ENCODE data around the gene GPR155.
A peak's percentile ranks its signal among the peaks of the same experiment; 100 is the strongest.
"Not testable (repeated sequence)": the region's sequence is repeated elsewhere in the genome, so short reads cannot be mapped to it uniquely, and the experiment has no call there.

GPR155 gene

DNA sequence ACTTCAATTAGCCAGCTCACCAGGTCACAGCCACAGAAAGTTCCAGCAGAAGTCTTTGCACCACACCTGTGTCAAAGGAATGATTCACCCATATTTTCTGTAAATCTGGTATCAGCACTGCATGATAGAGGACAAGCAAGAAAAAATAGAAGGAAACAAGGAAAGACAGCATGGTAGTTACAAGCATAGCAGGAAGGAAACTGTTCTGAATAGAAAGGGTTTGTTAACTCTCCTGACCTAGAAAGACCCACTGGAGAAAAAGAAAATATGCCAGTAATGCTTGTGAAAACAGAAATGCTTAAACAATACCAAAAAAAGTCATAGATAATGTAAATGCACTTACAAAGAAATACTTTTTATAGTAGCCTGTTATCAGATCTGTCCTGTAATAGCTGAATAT lies 50.5 kb downstream of the GPR155 start:
- no peak overlapping the region for H3K4me3 ChIP-seq (ENCODE audit: low read length)
- no peak for TF ChIP-seq ZNF274 (IDR thresholded peaks at IDR 0.05; ENCODE audit: low read depth, low read length)

DNA sequence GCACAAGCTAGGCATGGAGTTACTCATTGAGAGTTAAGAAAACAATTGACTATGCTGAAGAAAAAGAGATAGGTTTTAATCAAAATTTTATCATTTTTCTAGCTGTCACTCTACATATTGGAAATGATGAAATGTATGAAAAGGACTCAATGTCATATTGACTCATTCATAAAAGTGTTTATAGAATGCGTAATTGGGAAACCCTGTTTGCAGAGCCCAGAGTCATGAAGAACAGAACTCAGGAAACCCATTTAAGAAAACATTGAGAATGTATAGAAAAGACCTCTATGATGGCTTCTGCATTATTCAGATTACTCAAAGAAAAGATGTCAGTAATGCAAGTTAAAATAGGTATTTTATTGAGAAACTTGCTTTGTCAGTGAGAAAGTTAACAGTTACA lies 54.9 kb downstream of the GPR155 start:
- H3K4me3 ChIP-seq (ENCODE audit: low read length) = no peak overlapping the region
- TF ChIP-seq ZNF274 (IDR thresholded peaks at IDR 0.05; ENCODE audit: low read depth, low read length) = no peak

DNA sequence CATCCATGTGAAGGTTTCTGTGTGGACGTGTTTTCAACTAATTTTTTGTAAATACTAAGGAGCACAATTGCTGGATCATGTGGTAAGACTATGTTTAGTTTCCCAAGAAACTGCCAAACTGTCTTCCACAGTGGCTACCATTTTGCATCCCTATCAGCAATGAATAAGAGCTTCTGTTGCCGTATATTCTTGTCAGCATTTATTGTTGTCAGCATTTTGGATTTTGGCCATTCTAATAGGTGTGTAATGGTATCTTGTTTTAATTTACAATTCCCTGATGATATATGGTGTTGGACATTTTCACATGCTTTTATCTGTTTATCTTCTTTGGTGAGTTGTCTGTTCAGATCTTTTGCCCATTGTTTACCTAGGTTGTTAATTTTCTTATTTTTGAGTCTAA lies 56.8 kb downstream of the GPR155 start:
- no peak for TF ChIP-seq ZNF274 (IDR thresholded peaks at IDR 0.05; ENCODE audit: low read depth, low read length)
- H3K4me3 ChIP-seq (ENCODE audit: low read length) = no peak overlapping the region

DNA sequence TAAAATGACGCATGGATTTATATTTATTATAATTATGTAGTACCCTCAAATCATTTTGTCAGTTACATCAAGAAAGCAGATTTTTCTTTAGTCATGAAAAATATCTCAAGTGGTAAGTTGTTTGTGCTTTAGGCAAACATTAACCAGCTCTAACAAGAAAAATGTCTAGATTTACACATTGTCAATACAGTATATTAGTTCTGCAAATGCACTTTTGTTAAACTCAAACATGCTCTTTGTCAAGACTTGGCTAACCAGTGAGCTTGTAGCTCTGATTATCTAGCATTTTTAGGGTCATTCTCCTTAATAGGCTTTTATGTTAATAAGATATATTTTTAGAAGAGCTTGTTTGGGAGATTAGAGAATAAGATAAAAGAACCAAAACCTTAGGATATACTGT lies 58.6 kb downstream of the GPR155 start:
- H3K4me3 ChIP-seq (ENCODE audit: low read length) = no peak overlapping the region
- TF ChIP-seq ZNF274 (IDR thresholded peaks at IDR 0.05; ENCODE audit: low read depth, low read length) = no peak

DNA sequence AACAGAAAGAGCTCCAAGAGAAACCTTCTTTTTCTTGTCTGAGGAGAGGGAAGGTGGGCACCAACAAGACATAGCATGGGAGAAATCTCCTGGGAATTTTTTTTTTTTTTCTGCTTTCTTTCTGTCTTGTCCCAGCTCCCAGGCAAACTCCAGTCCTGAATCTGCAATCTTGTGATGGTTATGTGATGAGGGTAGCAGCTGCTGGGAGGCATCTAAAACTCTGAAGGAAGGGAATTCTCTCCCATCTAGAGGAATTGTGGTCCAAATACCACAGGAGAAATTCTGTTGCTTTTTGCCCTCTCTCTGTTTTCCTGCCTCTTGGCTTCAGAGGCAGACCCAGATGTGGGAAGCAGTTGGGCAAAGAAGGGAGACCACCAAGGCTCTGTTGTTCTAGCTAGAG lies 74.6 kb downstream of the GPR155 start:
- no peak for TF ChIP-seq ZNF274 (IDR thresholded peaks at IDR 0.05; ENCODE audit: low read depth, low read length)

DNA sequence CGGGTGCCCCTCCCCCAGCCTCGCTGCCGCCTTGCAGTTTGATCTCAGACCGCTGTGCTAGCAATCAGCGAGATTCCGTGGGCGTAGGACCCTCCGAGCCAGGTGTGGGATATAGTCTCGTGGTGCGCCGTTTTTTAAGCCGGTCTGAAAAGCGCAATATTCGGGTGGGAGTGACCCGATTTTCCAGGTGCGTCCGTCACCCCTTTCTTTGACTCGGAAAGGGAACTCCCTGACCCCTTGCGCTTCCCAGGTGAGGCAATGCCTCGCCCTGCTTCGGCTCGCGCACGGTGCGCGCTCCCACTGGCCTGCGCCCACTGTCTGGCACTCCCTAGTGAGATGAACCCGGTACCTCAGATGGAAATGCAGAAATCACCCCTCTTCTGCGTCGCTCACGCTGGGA lies 76.8 kb downstream of the GPR155 start:
- not testable (repeated sequence) for H3K4me3 ChIP-seq (ENCODE audit: low read length)

More for the DNA sequence above, 74.6 kb downstream of the GPR155 start:
- H3K4me3 ChIP-seq (ENCODE audit: low read length) = no peak overlapping the region

DNA sequence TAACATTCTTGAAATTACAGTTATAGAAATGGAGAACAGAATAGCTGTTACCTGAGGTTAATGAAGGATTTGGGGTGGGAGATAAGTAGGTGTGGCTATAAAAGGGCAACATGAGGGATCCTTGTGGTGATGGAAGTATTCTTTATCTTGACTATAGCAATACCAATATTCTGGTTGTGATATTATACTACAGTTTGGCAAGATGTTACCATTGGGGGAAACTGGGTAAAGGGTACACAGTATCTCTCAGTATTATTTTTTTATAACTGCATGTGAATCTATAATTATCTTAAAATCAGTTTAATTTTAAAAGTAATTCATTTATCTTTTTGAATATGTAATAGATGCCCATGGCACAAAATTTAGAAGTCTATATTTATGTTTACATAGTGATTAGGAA lies 83.2 kb downstream of the GPR155 start:
- TF ChIP-seq ZNF274 (IDR thresholded peaks at IDR 0.05; ENCODE audit: low read depth, low read length) = no peak
- no peak overlapping the region for H3K4me3 ChIP-seq (ENCODE audit: low read length)

DNA sequence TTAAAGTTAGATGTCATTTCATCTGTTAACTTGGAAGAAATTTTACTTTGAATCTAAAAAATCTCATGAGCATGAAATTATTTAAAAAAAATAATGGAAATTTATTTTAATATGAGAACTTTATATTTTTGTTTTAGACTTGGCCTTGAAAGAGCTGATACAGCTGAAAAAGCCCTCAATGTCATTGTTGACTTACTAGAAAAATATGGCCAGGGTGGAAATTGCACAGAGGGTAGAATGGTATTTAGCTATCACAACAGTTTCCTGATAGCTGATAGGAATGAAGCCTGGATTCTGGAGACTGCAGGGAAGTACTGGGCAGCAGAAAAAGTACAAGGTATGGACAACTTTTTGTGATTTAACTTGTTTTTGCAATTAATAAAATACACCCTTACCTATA lies 86.0 kb downstream of the GPR155 start:
- TF ChIP-seq ZNF274 (IDR thresholded peaks at IDR 0.05; ENCODE audit: low read depth, low read length) = no peak
- H3K4me3 ChIP-seq (ENCODE audit: low read length) = no peak overlapping the region

DNA sequence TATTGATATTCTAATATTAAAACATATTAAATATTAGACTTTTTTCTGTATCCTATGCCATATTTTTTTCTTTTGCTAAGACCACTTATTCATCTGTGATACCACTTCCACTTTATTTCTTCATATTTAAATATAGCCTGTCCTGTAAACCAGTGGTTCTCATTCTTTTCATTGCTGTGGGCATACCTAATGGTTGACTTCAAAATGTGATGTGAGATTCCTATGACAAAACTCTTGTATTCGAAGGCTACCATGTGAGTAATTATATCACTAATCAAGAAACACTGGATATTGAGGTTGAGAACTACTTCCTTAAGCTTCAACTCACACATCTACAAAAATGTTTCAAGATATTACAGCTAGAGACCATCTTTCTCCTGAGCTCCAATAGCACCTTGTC lies 87.7 kb downstream of the GPR155 start:
- H3K4me3 ChIP-seq (ENCODE audit: low read length) = no peak overlapping the region
- no peak for TF ChIP-seq ZNF274 (IDR thresholded peaks at IDR 0.05; ENCODE audit: low read depth, low read length)

DNA sequence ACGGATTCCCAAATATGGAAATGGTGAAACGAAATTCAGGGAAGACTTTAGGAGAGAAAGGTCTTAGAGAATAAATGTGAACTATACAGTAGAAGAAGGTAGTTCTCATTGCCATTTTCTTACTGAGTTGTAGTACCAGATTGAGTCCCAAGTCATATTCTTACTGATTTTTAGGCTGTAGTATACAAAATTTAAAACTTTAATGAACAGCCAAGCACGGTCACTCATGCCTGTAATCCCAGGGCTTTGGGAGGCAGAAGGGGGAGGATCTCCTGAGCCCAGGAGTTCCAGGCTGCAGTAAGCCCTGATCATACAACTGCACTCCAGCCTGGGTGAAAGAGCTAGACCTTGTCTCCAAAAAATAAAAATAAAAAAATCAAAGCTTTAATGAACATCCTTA lies 89.1 kb downstream of the GPR155 start:
- H3K4me3 ChIP-seq (ENCODE audit: low read length) = no peak overlapping the region
- no peak for TF ChIP-seq ZNF274 (IDR thresholded peaks at IDR 0.05; ENCODE audit: low read depth, low read length)

DNA sequence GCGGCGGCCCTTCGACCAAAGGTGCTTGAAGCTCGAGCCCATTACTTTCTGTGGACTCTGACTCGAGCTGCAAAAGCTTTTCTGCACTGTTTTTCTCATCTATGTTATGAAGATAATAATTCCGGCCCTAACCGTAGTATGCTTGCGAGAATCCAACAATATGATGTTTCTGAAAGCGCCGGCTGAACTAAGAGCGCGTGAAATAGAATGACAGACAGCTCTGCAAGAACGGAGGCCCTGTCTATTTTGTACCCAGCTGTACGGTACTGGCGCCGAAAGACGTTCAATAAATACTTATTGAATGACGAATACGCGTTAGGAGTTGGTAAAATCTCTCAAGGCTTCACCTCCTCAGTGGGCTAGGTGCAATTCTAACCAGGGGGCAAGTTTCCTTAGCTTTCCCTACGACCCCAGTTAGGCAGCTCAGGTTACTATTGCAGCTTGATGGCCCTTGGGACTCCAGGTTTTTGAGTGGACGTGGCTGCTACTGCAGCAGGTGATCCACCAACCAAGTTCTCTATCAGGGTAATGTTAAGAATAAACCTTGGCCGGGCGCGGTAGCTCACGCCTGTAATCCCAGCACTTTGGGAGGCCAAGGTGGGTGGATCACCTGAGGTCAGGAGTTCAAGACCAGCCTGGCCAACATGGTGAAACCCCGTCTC lies 90.7 kb downstream of the GPR155 start:
- H3K4me3 ChIP-seq (ENCODE audit: low read length) = peak overlapping the region; percentile 88
- TF ChIP-seq ZNF274 (IDR thresholded peaks at IDR 0.05; ENCODE audit: low read depth, low read length) = no peak

DNA sequence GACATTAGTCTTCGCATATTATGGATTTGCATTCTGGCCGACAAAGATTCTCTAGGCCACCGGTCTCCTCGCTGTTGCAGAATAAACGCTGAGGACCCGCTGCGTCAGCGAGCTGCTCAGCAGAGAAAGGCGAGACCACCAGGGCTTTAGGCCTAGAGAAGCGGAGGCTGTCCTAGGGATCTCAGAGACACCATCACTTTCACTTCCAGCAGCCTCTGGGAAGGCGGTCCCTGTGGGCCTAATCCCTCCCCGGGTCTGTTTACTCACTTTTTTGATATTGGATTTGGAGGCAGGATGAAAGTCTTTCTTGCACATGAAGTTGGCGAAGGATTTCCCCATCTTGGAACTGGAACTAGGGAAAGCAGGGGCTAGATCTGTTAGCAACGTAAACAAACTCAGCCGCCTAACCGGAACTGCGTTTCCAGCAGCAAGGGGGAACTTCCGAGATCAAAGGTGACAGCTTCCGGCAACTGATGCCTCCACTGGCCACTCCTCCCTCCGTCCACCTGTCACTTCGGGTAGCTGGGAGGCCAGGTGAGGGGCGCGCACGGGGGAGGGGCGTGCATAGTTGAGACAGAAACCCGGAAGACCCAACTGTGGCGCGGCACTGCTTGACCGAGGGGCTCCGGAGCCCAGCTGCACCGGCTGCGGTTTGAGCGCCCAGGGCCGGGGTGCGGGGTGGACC lies 91.4 kb downstream of the GPR155 start, which contains the start of gene SCRN3:
Gene SCRN3, plus strand, starts transcription at position 447 of the 685 bp plus-strand sequence. CDS start 2,554 bp downstream, outside the sequence.
- TF ChIP-seq ZNF274 (IDR thresholded peaks at IDR 0.05; ENCODE audit: low read depth, low read length) = no peak
- H3K4me3 ChIP-seq (ENCODE audit: low read length) = peak within 1 kb of the TSS; percentile 88

DNA sequence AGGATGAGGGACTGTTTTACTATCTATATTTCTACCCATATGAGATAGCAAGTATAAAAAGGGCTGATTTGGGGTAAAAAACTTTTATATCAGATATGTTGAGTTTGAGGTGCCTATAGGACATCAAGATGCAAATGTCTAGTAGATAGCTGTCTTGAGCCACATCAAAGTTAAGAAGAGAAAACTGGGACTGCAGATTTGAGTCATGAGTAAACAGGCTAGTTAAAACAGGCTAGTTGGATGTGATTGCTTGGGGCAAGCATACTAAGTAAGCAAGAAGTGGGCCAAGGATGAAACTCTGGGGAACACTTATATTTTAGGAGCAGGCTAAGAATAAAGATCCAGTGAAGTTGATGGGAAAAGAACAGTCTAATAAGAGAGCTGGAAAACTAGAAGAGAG lies 94.1 kb downstream of the GPR155 start:
- H3K4me3 ChIP-seq (ENCODE audit: low read length) = no peak overlapping the region

DNA sequence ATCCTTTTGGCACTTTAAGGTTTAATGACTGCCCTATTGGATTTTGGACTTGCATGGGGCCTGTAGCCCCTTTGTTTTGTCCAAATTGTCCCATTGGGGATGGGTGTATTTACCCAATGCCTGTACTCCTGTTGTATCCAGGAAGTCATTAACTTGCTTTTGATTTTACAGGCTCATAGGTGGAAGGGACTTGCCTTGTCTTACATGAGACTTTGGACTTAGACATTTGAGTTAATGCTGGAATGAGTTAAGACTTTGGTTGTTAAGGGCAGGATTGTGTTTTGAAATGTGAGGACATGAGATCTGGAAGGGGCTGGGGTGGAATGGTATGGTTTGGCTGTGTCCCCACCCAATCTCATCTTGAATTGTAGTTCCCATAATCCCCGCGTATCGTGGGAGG lies 96.5 kb downstream of the GPR155 start:
- not testable (repeated sequence) for H3K4me3 ChIP-seq (ENCODE audit: low read length)

More for the DNA sequence above, 94.1 kb downstream of the GPR155 start:
- no peak for TF ChIP-seq ZNF274 (IDR thresholded peaks at IDR 0.05; ENCODE audit: low read depth, low read length)

DNA sequence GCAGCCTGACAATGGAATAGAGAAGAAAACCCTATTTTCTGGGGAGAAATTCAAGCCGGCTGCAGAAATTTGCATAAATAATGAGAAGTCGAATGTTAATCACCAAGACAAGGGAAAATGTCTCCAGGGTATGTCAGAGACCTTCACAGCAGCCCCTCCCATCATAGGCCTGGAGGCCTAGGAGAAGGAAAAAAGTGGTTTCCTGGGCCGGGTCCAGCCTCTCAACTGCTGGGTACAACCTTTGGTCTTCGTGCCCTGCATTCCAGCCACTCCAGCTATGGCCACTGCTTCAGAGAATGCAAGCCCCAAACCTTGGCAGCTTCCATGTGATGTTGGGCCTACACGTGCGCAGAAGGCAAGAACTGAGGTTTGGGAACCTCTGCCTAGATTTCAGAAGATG lies 97.3 kb downstream of the GPR155 start:
- H3K4me3 ChIP-seq (ENCODE audit: low read length) = no peak overlapping the region
- TF ChIP-seq ZNF274 (IDR thresholded peaks at IDR 0.05; ENCODE audit: low read depth, low read length) = no peak

DNA sequence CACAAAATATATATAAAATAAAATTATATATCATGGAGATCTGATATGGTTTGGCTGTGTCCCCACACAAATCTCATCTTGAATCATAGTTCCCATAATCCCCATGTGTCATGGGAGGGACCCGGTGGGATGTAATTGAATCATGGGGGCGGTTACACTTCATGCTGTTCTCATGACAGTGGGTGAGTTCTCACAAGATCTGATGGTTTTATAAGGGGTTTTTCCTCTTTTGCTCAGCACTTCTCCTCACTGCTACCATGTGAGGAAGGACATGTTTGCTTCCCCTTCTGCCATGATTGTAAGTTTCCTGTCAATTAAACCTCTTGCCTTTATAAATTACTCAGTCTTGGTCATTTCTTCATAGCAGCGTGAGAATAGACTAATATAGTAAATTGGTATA lies 98.1 kb downstream of the GPR155 start:
- H3K4me3 ChIP-seq (ENCODE audit: low read length) = not testable (repeated sequence)
